NCI-H1048 (cell line): Measurements from ENCODE around the gene KCNB1.
"Not testable (repeated sequence)": the region's sequence is repeated elsewhere in the genome, so short reads cannot be mapped to it uniquely, and the experiment has no call there.

Source experiments
- DNase-seq: peaks from one replicate; lab custom pipeline; 2025; lab: John Stamatoyannopoulos, UW

The KCNB1 gene

GRCh38 chr20:49435639-49436038 lies 46.8 kb downstream of the KCNB1 start:
- no peak for DNase-seq

DNA sequence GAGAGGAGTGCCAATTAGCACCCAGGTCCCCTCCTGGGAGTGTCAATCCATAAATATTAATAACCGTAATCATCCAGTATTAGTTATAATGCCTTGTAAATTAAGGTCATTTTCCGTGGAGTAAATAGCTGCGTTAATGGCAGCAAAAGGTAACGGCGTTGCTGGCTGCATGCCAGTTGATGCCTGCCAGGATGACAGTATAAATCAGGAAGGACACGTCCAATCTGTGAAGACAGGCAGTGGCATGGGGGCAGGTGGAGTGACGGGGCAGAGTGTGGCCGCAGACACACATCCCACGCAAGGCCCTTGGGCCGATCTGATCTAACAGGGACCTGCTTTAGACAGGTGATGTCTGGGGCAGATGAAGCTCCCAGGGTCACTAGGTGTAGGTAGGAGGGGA lies 49.1 kb downstream of the KCNB1 start:
- DNase-seq = no peak

DNA sequence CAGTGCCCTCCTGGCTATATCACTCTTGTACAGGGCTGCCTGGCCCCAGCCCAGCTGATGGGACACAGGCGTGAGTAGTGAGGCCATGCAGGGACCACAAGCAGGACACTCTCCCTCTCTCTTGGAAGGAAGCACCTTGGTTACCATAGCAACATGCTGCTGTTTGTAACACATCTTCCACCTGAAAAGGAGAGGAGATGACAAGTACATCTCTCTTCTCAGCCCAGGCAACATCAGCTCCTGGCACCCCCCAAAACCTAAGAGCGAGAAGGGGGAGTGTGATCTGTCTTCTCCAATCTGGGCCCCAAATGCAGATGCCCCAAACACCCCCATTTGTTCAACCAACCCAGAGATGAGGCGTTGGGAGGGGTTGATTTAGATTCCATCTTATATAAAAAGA lies 49.9 kb downstream of the KCNB1 start:
- DNase-seq = no peak

GRCh38 chr20:49431329-49431728 lies 51.1 kb downstream of the KCNB1 start:
- DNase-seq = no peak

DNA sequence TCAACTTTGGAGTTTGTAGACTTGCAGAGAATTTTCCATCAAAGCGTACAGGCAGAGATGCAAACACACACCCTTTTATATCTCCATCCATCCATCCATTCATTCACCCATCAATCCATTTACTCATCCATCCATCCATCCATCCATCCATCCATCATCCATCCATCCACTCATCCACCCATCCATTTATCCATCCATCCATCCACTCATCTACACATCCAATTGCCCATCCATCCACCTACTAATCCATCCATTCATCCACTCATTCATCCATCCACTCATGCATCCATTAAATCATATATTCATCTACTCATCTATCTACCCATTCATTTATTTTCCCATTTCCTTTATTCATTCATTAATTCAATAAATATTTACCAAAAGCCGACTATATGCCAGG lies 52.1 kb downstream of the KCNB1 start:
- no peak for DNase-seq

DNA sequence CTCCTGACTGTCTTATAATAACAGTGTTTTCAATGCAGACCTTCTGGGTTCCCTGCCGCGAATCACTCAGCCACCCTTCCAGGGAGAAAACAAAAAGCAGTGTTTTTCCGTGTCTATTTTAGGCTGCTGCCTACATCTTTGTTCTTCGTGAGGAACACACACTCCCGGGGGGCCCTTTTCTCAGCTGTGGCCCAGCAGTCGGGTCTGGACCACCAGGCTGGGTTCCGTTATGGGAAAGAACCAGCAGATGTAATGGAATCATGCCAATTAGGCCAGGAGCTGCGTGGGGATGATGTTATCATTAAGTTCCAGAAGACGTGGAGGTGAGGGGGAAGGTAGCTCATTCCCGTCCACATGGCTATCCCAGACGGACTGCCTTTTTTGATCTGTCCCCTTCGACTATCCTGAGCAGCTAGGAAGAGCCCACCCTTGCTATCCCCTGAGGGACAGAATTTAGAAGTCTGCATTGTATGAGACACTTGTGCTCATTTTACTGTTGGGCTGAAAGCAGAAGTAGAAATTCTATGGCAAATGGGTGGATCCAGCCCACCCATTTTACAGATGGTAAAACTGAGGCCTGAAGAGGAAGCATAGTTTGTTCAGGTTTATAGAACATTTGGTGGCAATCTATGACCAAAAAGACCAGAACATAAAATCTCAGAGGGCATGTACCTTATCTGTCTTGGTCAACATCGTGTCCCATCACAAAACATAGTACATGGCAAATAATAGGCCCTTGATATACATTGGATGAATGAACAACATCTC lies 54.5 kb downstream of the KCNB1 start:
- DNase-seq = no peak

DNA sequence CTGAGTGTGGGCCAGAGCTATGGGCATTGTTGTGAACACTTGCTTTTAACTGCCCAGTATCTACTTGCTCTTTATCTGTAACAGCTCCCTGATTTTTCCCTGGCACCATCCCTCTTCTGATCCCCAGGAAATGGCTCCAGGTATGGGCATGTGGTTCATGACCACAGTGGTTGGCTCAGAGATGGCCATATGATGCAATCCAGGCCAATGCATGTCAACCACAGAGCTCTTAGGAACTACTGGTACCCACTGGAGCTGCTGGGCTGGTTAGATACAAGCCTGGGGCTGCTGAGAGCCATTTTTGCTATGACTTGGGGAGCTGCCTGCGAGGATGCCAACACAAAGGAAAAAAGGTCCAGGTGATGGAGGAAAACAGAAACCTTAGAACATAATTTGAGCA lies 55.6 kb downstream of the KCNB1 start:
- DNase-seq = no peak

DNA sequence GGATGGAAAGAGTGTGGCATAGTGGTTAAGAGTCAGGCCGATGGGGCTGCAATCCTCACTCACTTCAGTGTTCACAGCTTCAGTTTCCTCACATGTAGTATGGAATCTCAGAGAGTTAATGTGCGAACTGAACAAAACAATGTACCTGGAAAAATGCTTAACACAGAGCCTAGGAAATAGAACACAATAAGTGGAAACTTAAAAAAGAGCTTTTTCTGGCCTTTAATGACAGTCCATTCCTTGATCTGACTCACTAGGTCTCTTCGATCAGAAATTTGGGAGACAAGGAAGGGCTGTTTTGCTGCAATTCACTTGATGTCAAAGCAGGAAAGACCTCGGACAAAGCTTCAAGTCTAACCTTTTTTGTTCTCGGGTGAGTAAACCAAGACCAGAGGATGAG lies 56.1 kb downstream of the KCNB1 start:
- DNase-seq = no peak

DNA sequence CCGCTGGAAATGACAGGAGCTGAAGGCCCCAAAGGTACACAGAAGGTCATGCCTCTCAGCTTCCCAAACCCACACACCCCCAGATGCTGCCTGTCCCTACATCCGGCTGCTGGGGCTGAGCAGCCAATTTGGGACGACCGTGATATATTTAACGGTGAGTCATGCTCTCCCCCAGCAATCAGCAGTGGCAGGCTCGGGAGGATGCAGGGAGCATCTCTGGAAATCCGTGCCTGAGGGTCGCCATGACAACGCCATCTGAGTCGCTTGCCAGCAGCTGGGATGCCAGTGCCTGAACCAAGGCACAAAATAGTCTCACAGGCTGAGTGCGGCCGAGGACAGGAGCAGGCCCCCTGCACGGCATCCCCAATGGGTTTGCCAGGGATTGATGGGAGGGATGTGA lies 57.9 kb downstream of the KCNB1 start:
- DNase-seq = no peak

DNA sequence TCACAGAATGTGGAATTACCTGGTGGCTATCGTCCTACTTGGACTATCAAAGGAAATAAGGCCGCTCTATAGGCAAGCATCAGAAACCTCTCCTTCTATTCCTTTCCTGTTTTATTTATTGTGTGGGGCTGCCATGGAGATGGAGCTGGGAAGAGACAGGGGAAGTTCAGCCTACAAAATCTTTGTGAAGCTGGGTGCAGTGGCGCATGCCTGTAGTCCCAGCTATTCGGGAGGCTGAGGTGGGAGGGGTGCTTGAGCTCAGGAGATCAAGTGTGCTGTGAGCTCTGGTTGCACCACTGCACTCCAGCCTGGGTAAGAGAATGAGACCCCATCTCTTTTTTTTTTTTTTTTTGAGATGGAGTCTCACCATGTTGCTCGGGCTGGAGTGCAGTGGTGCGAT lies 60.3 kb downstream of the KCNB1 start:
- no peak for DNase-seq

DNA sequence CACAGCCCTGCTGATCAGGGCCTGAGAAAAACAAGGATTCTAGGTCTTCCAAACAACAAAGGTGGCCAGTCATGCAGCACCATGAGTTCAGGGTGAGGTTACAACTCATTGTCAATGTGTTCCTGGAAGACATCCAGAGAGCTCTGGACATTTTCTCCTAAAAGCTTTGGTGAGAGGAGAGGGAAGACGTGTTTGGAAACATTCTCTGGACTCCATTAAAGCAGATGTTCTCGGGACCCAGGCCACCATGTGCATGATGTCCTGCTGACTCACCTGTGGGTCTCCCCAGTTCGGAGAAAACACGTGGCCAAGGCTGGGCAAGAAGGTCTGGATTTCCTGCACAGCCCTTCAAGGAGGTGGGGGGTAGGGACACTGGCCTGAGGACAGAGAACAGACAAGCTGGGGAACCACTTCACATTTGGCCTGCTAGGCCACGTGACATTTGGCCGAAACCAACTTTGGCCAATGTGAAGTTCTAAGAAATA lies 61.6 kb downstream of the KCNB1 start:
- no peak for DNase-seq

GRCh38 chr20:49420292-49420691 lies 62.2 kb downstream of the KCNB1 start:
- no peak for DNase-seq

DNA sequence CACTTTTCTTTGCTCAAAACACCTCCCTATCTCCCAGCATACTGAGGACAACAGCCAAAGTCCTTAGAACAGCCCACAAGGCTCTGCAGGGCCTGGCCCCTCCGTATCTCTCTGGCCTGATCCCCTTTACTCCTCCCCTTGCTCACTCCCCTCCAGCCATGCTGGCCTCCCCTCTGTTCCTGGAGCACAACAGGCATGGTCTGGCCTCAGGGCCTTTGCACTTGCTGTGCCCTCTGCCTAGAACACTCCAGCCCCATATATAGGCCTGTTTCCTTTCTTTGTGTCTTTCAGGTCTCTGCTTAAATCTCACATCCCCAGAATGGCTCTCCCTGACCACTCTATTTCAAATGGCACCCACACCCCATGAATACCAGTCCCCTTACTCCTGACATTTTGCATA lies 62.7 kb downstream of the KCNB1 start:
- DNase-seq = no peak

DNA sequence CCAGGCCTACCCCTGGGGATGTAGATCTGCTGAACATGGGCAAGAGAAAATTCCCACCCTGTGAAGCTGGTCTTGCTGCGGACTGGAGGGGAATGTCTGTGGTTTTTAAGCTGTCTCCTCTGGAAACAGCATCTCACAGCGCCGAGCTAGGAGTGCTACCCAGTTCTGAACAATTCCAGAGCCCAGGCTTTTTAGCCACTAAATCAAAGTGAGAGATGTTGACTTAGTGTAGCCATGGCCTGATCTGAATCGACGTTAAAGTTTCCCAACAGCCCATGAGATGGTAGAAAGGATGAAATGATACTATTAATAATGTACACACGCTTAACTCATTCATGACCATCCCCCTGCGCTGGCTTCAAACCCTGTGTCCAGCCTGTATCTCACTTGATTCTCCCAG lies 63.7 kb downstream of the KCNB1 start:
- no peak for DNase-seq

DNA sequence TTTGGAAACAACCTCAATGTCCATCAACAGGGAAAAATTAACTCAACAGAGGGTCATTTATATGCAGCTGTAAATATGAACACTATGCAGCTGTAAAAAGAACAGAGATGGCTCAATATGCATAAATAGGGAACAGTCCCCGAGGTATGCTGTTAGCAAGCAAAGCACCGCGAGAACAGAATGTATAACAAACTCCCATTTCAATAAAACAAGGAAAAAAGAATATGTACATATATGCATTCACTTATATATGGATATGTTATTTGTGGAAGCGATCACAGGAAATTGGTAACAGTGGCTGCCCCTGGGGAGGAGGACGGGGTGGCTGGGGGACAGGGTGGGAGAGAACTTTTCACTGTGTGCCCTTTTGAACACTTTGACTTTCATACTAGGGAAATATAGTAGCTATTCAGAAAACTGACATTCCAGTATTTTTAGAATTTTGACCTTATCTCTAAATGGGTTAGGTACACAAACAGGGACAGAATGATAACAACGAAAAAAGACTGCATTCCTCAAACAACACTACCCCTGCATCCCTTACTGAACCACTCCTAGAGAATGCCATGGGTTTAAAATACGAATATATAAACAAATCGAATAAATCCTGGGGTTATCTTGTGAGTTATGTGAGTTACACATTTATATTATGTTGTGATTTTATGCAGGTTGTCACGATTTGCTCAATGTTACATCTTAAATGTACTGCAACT lies 64.5 kb downstream of the KCNB1 start:
- no peak for DNase-seq

- no peak for DNase-seq
These were observed 66.8 kb downstream of the KCNB1 start for GRCh38 chr20:49415668-49416044.

DNA sequence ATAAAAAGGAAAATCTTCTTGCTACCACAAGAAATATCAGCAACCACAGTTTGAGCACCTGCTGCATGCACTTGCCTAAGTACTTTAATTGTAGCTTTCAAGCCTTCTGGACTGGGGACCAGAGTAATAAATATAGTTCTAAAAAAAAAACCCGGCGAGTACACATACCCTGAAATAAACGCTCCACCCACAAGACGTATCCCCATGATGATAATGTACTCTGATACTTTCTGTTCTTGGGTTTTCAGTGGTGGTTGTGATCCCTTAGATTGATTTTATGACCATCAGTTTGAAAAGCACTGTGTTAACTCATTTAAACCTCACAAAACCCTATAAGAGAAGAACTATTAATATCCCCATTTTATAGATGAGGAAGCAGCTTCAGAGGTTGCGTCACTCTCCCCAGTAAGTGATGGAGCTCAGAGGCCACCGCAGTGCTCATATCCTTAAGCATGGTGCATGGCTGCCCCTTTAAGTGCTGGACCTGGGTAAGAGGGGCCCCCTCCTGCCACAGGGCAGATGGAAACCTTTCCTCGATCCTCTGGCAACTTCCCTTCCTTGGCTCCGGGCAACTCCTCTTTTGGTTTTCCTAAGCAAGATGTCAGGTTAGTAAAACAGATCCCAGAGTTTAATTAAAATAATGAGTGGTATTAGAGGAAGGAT lies 67.3 kb downstream of the KCNB1 start:
- DNase-seq = no peak

- no peak for DNase-seq
These were observed 68.8 kb downstream of the KCNB1 start for GRCh38 chr20:49413677-49414076.

DNA sequence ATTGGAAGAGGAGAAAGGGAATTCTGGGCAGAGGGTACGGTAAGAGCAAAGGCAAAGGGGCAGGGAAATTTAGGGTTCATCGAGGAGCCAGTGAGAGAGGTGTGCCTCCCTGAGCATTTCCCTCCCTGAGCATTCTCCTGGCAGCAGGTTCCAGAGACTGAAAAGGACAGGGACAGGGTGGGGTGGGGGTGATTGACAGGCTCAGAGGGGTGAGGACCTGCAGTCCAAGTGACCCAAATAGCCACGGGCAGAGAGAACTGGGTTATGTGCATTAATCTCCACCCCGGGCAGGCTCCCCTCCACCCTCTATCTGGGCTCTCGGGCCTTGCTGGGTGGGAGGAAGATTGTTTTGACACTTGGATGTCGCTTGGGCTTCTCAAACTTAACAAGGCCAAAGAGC lies 69.5 kb downstream of the KCNB1 start:
- DNase-seq = no peak

- DNase-seq = no peak
These were observed 70.2 kb downstream of the KCNB1 start for GRCh38 chr20:49412254-49412653.

GRCh38 chr20:49411221-49411925 lies 71.1 kb downstream of the KCNB1 start:
- no peak for DNase-seq

DNA sequence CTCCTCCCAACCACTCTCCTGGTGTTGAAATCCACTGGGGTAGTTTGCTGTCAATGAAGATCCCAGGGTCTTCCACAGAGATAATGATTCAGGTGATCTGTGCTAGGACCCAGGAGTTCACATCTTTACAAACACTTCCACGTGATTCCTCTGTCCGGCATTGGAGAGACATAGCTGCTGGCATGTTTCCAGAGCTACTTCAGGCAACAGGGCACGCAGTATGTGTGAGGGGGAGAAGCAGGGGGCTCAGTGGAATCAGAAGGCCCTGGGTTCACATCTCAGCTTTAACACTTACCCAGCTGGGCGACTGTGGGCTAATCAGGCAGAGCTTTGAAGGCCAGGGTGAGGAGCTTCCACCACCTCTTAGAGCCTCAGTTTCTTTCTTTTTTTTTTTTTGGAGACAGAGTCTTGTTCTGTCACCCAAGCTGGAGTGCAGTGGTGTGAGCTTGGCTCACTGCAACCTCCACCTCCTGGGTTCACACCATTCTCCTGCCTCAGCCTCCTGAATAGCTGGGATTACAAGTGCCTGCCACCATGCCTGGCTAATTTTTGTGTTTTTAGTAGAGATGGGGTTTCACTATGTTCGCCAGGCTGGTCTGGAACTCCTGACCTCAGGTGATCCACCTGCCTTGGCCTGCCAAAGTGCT lies 72.4 kb downstream of the KCNB1 start:
- not testable (repeated sequence) for DNase-seq
